Endothelial cell of umbilical vein (primary cell): Measurements from ENCODE around the gene YARS2. TPM values are rescaled to one million over a fixed set of nuclear protein-coding genes. Genes with fewer than 3 reads are reported as not detected.

Source experiments
- BruUV-seq: library from RNA; stranded (reverse); fragments of 400-500 nt; replicated peaks from 2 replicates; lab custom pipeline; 2021; lab: Mats Ljungman, UMichigan
- CTCF ChIA-PET: fragments of 300-600, 350-600 bp; sonication (Branson Sonifier 250); formaldehyde crosslinking; loops from one replicate; lab custom pipeline; 2021; ENCODE audit warnings: antibody characterized with exemption, inconsistent platforms; lab: Charles Lee
- POLR2A ChIA-PET: fragments of 300-600, 350-600 bp; sonication (Branson Sonifier 250); formaldehyde crosslinking; loops from one replicate; lab custom pipeline; 2021; ENCODE audit warnings: antibody characterized with exemption, inconsistent platforms; lab: Charles Lee
- DNase-seq: peaks from one replicate; pipeline ENCODE4 v3.0.0-alpha.2; 2011; ENCODE audit warnings: low read depth, low spot score
- FAIRE-seq: peaks from 2 replicates; lab custom pipeline; 2011; peaks lifted over from hg19 to GRCh38; lab: Jason Lieb, UNC
- H2AFZ ChIP-seq: 2 replicates; pipeline ENCODE4 v1.6.0; 2012; ENCODE audit warnings: low read depth, low read length, control low read depth, inconsistent platforms
- H3K27ac ChIP-seq: 2 replicates; pipeline ENCODE4 v1.5.1; 2011; ENCODE audit warnings: low read depth, mild to moderate bottlenecking, control low read depth, low read length, moderate library complexity; ENCODE audit not compliant: insufficient read depth
- H3K27me3 ChIP-seq, 2 experiments: 2 replicates each; pipeline versions ENCODE4 v1.6.0 to v1.6.1; 2011; ENCODE audit warnings: low read length in 2 of 2, mixed read lengths in 1 of 2; ENCODE audit not compliant: control insufficient read depth in 2 of 2, insufficient read depth in 2 of 2
- H3K36me3 ChIP-seq, 2 experiments: 2 replicates in 1 of 2; 3 replicates in 1 of 2; pipeline ENCODE4 v1.5.1; 2011; ENCODE audit warnings: low read length in 2 of 2, mild to moderate bottlenecking in 1 of 2, moderate library complexity in 1 of 2; ENCODE audit not compliant: control insufficient read depth in 2 of 2, insufficient read depth in 2 of 2; ENCODE audit errors: extremely low read depth in 1 of 2
- H3K4me1 ChIP-seq: 3 replicates; pipeline ENCODE4 v1.5.1; 2011; ENCODE audit warnings: mild to moderate bottlenecking, low read length; ENCODE audit not compliant: control insufficient read depth, insufficient read depth; ENCODE audit errors: extremely low read depth
- H3K4me2 ChIP-seq: 2 replicates; pipeline ENCODE4 v1.6.1; 2011; ENCODE audit warnings: low read length, control low read depth, mixed read lengths; ENCODE audit not compliant: insufficient read depth
- H3K4me3 ChIP-seq, 3 experiments: fragments of 200-600 bp in 1 of 3; sonication (generic), shearing (Covaris generic) in 1 of 3; replicated peaks in 1 of 3; 2 replicates each; pipeline ENCODE4 v1.5.1; 2011 to 2016; ENCODE audit warnings: control low read depth in 3 of 3, low read length in 3 of 3, mild to moderate bottlenecking in 2 of 3, inconsistent platforms in 1 of 3, low read depth in 1 of 3, moderate library complexity in 1 of 3; ENCODE audit not compliant: insufficient read depth in 1 of 3
- H3K79me2 ChIP-seq: 2 replicates; pipeline ENCODE4 v1.6.0; 2012; ENCODE audit warnings: low read length, inconsistent platforms; ENCODE audit not compliant: control insufficient read depth, insufficient read depth
- H3K9ac ChIP-seq: replicated peaks from 2 replicates; pipeline ENCODE3; 2011; ENCODE audit warnings: low read length, control low read depth; ENCODE audit not compliant: insufficient read depth; ENCODE audit errors: extremely low read depth
- H3K9me1 ChIP-seq: replicated peaks from 3 replicates; pipeline ENCODE4 v1.6.0; 2011; ENCODE audit warnings: mild to moderate bottlenecking, low read length; ENCODE audit not compliant: control insufficient read depth, insufficient read depth; ENCODE audit errors: extremely low read depth
- H3K9me3 ChIP-seq: replicated peaks from 2 replicates; pipeline ENCODE4 v1.5.1; 2012; ENCODE audit warnings: low read length, inconsistent platforms; ENCODE audit not compliant: control insufficient read depth, insufficient read depth
- H4K20me1 ChIP-seq: replicated peaks from 2 replicates; pipeline ENCODE3; 2011; ENCODE audit warnings: mild to moderate bottlenecking, low read length; ENCODE audit not compliant: control insufficient read depth, insufficient read depth; ENCODE audit errors: extremely low read depth
- CTCF ChIP-seq, 2 donors: IDR thresholded peaks; 1 replicate in 1 of 2; 2 replicates in 1 of 2; pipeline ENCODE4 v1.5.1; 2011; ENCODE audit warnings: low read length in 2 of 2, mild to moderate bottlenecking in 2 of 2, moderate library complexity in 2 of 2, control low read depth in 1 of 2, inconsistent platforms in 1 of 2, low read depth in 1 of 2; ENCODE audit not compliant: insufficient read depth in 1 of 2; ENCODE audit errors: extremely low read depth in 1 of 2
- EZH2 ChIP-seq: IDR thresholded peaks from 2 replicates; pipeline ENCODE4 v1.6.1; 2012; ENCODE audit warnings: borderline replicate concordance, low read depth, mild to moderate bottlenecking, moderate library complexity, low read length, inconsistent platforms; ENCODE audit not compliant: severe bottlenecking
- FOS ChIP-seq: IDR thresholded peaks from 2 replicates; pipeline ENCODE4 v1.6.1; 2011; ENCODE audit warnings: mild to moderate bottlenecking, low read length, moderate library complexity, borderline replicate concordance; ENCODE audit not compliant: insufficient read depth
- GATA2 ChIP-seq: IDR thresholded peaks from 2 replicates; pipeline ENCODE4 v1.7.0; 2011; ENCODE audit warnings: low read depth, mild to moderate bottlenecking, moderate library complexity, mixed read lengths, low read length; ENCODE audit not compliant: insufficient read length, insufficient read depth
- JUN ChIP-seq: IDR thresholded peaks from 2 replicates; pipeline ENCODE4 v1.6.1; 2011; ENCODE audit warnings: borderline replicate concordance, low read depth; ENCODE audit not compliant: insufficient read length, insufficient read depth
- MYC ChIP-seq: IDR thresholded peaks from one replicate; pipeline ENCODE4 v1.6.1; 2011; ENCODE audit warnings: mild to moderate bottlenecking, low read depth, low read length
- POLR2A ChIP-seq: IDR thresholded peaks from 2 replicates; pipeline ENCODE4 v1.6.1; 2012; ENCODE audit warnings: low read depth, mild to moderate bottlenecking, control low read depth, low read length
- POLR2AphosphoS5 ChIP-seq: IDR thresholded peaks from 2 replicates; pipeline ENCODE4 v1.6.1; 2012; ENCODE audit warnings: low read depth, mild to moderate bottlenecking, control low read depth, low read length, moderate library complexity; ENCODE audit not compliant: insufficient read depth
- dilution Hi-C: fragments of 300-500 bp; cut with MboI; formaldehyde crosslinking; loops from one replicate; pipeline ENCODE4 v1.15.0; 2019; ENCODE audit warnings: low sequenced_read_pairs; ENCODE audit not compliant: extremely low pct_ligation_motif_present
- intact Hi-C: fragments of 100-400 bp; cut with micrococcal nuclease; formaldehyde crosslinking; loops from one replicate; pipeline ENCODE4 v1.10.0; 2022
- polyA plus RNA-seq, 4 experiments: library from polyadenylated mRNA; depleted of rRNA in 3 of 4; stranded (reverse) in 3 of 4; unstranded in 1 of 4; fragments of >200 nt; gene quantifications; 2 replicates each; pipeline versions ENCODE4 v1.2.1 to v1.2.3, GENCODE V29; 2011 to 2012; ENCODE audit warnings: missing spikeins in 1 of 4
- total RNA-seq: library from RNA; stranded (reverse); gene quantifications from 2 replicates; pipeline ENCODE4 v1.2.3, GENCODE V29; 2021
- TF ChIP-seq, protein P1 (sequence below): IDR thresholded peaks from 2 replicates; pipeline ENCODE4 v1.6.1; 2011; ENCODE audit not compliant: insufficient read depth, insufficient read length

Gene YARS2
- total and polyA plus RNA-seq, 2 donors (not counting 3 experiments of a cell fraction or from before 2014, with no cell fraction given), result 24.6 to 26.8 TPM

DNA sequence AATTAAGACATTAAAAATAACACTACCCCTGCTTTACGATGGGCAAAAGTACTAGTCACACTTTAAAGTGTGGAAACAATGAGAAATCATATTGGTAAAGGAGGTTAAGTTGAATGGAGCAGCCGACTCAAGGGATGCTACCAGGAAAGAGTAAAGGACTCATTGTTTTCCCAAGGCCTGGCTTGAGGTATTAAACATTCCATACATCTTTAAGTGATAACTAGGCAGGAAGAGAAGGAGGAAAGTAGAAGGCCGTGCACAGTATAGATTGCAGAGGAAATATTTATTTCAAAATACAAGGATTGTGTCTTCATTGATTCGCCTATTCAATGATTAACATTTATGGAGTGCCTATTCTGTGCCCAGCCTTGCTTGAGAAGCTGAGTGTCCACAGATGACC is 20.6 kb upstream of the YARS2 start:
- H3K9ac ChIP-seq, result no peak overlapping the region
- H3K4me2 ChIP-seq, result no peak overlapping the region
- DNase-seq (no peak), FAIRE-seq (no peak)
- intact Hi-C loops (no loop called here), dilution Hi-C loops (no loop called here)
- TF ChIP-seq EZH2 (no peak), FOS (no peak), MYC (no peak), POLR2A (no peak), JUN (no peak), CTCF (IDR thresholded peaks at IDR 0.05; ENCODE audit: extremely low read depth in 1 of 2, insufficient read depth in 1 of 2, low read depth in 1 of 2, low read length in 2 of 2) (no peak), POLR2AphosphoS5 (no peak), GATA2 (no peak)
- TF ChIP-seq, protein P1, sequence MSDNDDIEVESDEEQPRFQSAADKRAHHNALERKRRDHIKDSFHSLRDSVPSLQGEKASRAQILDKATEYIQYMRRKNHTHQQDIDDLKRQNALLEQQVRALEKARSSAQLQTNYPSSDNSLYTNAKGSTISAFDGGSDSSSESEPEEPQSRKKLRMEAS, result no peak
- no peaks in the 10 kb centered on the region for H3K9me3 ChIP-seq
- no TSS peak for BruUV-seq
- H3K36me3 ChIP-seq, result no peaks in the 10 kb centered on the region
- H3K27me3 ChIP-seq, result peaks cover 26 to 30% of the 10 kb centered on the region in 2 experiments
- no peaks in the 10 kb centered on the region for H4K20me1 ChIP-seq
- H3K4me1 ChIP-seq, result no peaks in the 10 kb centered on the region
- H3K4me3 ChIP-seq, result no peak overlapping the region
- H2AFZ ChIP-seq, result no peak overlapping the region
- CTCF ChIA-PET, result no interaction called here
- H3K79me2 ChIP-seq, result no peaks in the 10 kb centered on the region
- no peak overlapping the region for H3K27ac ChIP-seq
- POLR2A ChIA-PET, result no interaction called here
- H3K9me1 ChIP-seq, result no peaks in the 10 kb centered on the region
